GM23338 (cell line): ENCODE results near the gene GRXCR2. TPM values are rescaled to one million over a fixed set of nuclear protein-coding genes. Genes with fewer than 3 reads are reported as not detected.
A peak's percentile ranks its signal among the peaks of the same experiment; 100 is the strongest.

ENCODE experiments used
- ATAC-seq: fragments of 200-7000 bp; cut with Tn5 transposase; 3 replicates; pipeline ENCODE4 v1.9.1; 2020
- DNase-seq: peaks from one replicate; pipeline ENCODE4 v3.0.0-alpha.2; 2015; ENCODE audit warnings: low spot score
- H2AFZ ChIP-seq: fragments of 200-600 bp; sonication (generic); 2 replicates; pipeline ENCODE4 v1.8.0; 2016; ENCODE audit warnings: antibody characterized with exemption, mild to moderate bottlenecking, moderate library complexity
- H3F3A ChIP-seq: fragments of 200-600 bp; sonication (generic); replicated peaks from 2 replicates; pipeline ENCODE4 v1.8.0; 2017; ENCODE audit warnings: antibody characterized with exemption, mixed run types, low read depth
- H3K27ac ChIP-seq: fragments of 200-600 bp; sonication (generic); 2 replicates; pipeline ENCODE4 v1.6.1; 2016; ENCODE audit warnings: low read depth
- H3K27me3 ChIP-seq: fragments of 200-600 bp; sonication (generic); 2 replicates; pipeline ENCODE4 v1.8.0; 2016; ENCODE audit warnings: mild to moderate bottlenecking, mixed run types, moderate library complexity; ENCODE audit not compliant: insufficient read depth
- H3K36me3 ChIP-seq: fragments of 200-600 bp; sonication (generic); 2 replicates; pipeline ENCODE4 v1.8.0; 2016; ENCODE audit warnings: mild to moderate bottlenecking; ENCODE audit not compliant: insufficient read depth
- H3K4me1 ChIP-seq: fragments of 200-600 bp; sonication (generic); 2 replicates; pipeline ENCODE4 v1.8.0; 2016; ENCODE audit warnings: mild to moderate bottlenecking, moderate library complexity; ENCODE audit not compliant: insufficient read depth
- H3K4me2 ChIP-seq: fragments of 200-600 bp; sonication (generic); 2 replicates; pipeline ENCODE4 v1.7.1; 2017; ENCODE audit warnings: mixed run types
- H3K4me3 ChIP-seq: fragments of 200-600 bp; sonication (generic); 2 replicates; pipeline ENCODE4 v1.6.1; 2016; ENCODE audit warnings: mixed run types
- H3K79me2 ChIP-seq: fragments of 200-600 bp; sonication (generic); replicated peaks from 2 replicates; pipeline ENCODE4 v1.8.0; 2017; ENCODE audit warnings: mild to moderate bottlenecking; ENCODE audit not compliant: insufficient read depth
- H3K9me2 ChIP-seq: fragments of 200-600 bp; sonication (generic); 2 replicates; pipeline ENCODE4 v1.8.0; 2017; ENCODE audit not compliant: insufficient read depth
- H4K20me1 ChIP-seq: fragments of 200-600 bp; sonication (generic); replicated peaks from 2 replicates; pipeline ENCODE4 v1.8.0; 2017; ENCODE audit warnings: mild to moderate bottlenecking; ENCODE audit not compliant: insufficient read depth
- H3K27ac Mint-ChIP-seq: 2 replicates; pipeline ENCODE4 v1.8.0; 2020; ENCODE audit warnings: inconsistent platforms, mild to moderate bottlenecking, moderate library complexity, mixed read lengths
- H3K27me3 Mint-ChIP-seq: 3 replicates; pipeline ENCODE4 v1.8.0; 2022; ENCODE audit warnings: low read depth, mild to moderate bottlenecking, moderate library complexity, mixed read lengths, inconsistent platforms; ENCODE audit not compliant: insufficient read depth, poor library complexity
- H3K36me3 Mint-ChIP-seq: 3 replicates; pipeline ENCODE4 v1.8.0; 2021; ENCODE audit warnings: low read depth, mild to moderate bottlenecking, inconsistent platforms, moderate library complexity, mixed read lengths
- H3K4me1 Mint-ChIP-seq: 3 replicates; pipeline ENCODE4 v1.8.0; 2020; ENCODE audit warnings: mild to moderate bottlenecking, inconsistent platforms, mixed read lengths
- H3K4me3 Mint-ChIP-seq: 3 replicates; pipeline ENCODE4 v1.8.0; 2021; ENCODE audit warnings: moderate library complexity, mild to moderate bottlenecking, inconsistent platforms, mixed read lengths
- H3K9me3 Mint-ChIP-seq: 3 replicates; pipeline ENCODE4 v1.8.0; 2020; ENCODE audit warnings: moderate library complexity, mild to moderate bottlenecking, inconsistent platforms, mixed read lengths
- CREB1 ChIP-seq: fragments of 250-450 bp; sonication (Bioruptor Pico); IDR thresholded peaks from 2 replicates; pipeline ENCODE4 v1.5.0; 2020; ENCODE audit warnings: low read depth, mild to moderate bottlenecking, moderate library complexity
- CTCF ChIP-seq, 2 experiments: fragments of 200-600 bp in 1 of 2; sonication (generic) in 1 of 2; conservative IDR thresholded peaks; 2 replicates each; pipeline versions ENCODE4 v1.5.1 to v1.6.1; 2016 to 2017; ENCODE audit warnings: antibody characterized with exemption in 2 of 2, low read depth in 2 of 2, mild to moderate bottlenecking in 2 of 2, moderate library complexity in 1 of 2
- ETS1 ChIP-seq: IDR thresholded peaks from 2 replicates; pipeline ENCODE4 v1.6.1; 2016; ENCODE audit warnings: antibody characterized with exemption
- EZH2 ChIP-seq: fragments of 200-600 bp; sonication (generic); IDR thresholded peaks from one replicate; pipeline ENCODE4 v1.8.0; 2017; ENCODE audit warnings: antibody characterized with exemption, mild to moderate bottlenecking, low read depth; ENCODE audit not compliant: unreplicated experiment
- EZH2phosphoT487 ChIP-seq: fragments of 200-600 bp; sonication (generic); IDR thresholded peaks from one replicate; pipeline ENCODE4 v1.8.1; 2018; ENCODE audit warnings: antibody characterized with exemption; ENCODE audit not compliant: unreplicated experiment
- JUNB ChIP-seq: IDR thresholded peaks from one replicate; pipeline ENCODE4 v1.6.1; 2016; ENCODE audit warnings: antibody characterized with exemption; ENCODE audit not compliant: unreplicated experiment
- NANOG ChIP-seq: IDR thresholded peaks from 2 replicates; pipeline ENCODE4 v1.6.1; 2016; ENCODE audit warnings: antibody characterized with exemption, borderline replicate concordance
- POLR2AphosphoS5 ChIP-seq: IDR thresholded peaks from 2 replicates; pipeline ENCODE4 v1.6.1; 2016; ENCODE audit warnings: antibody characterized with exemption, low read depth
- REST ChIP-seq: IDR thresholded peaks from one replicate; pipeline ENCODE4 v1.6.1; 2018; ENCODE audit warnings: antibody characterized with exemption; ENCODE audit not compliant: unreplicated experiment
- STAT1 ChIP-seq: IDR thresholded peaks from one replicate; pipeline ENCODE4 v1.6.1; 2016; ENCODE audit warnings: antibody characterized with exemption; ENCODE audit not compliant: unreplicated experiment
- ZNF114 ChIP-seq: fragments of 250-450 bp; sonication (Bioruptor Pico); IDR thresholded peaks from 2 replicates; pipeline ENCODE4 v1.5.0; 2020; ENCODE audit warnings: mild to moderate bottlenecking, moderate library complexity
- ZNF331 ChIP-seq: fragments of 250-450 bp; sonication (Bioruptor Pico); IDR thresholded peaks from 2 replicates; pipeline ENCODE4 v1.5.0; 2020; ENCODE audit warnings: low read depth, mild to moderate bottlenecking, moderate library complexity
- ZNF462 ChIP-seq: fragments of 250-450 bp; sonication (Bioruptor Pico); IDR thresholded peaks from 2 replicates; pipeline ENCODE4 v1.5.0; 2020; ENCODE audit warnings: mild to moderate bottlenecking, moderate library complexity
- polyA plus RNA-seq: library from polyadenylated mRNA; unstranded; fragments of >200 nt; fragmentation: Nextera tagmentation; extraction: Ambion mirVana; gene quantifications from 2 replicates; pipeline ENCODE4 v1.2.1, GENCODE V29; 2016
- total RNA-seq: library from RNA; depleted of rRNA; stranded (reverse); fragments of >200 nt; shearing (Covaris generic); gene quantifications from 2 replicates; pipeline ENCODE4 v1.2.3, GENCODE V29; 2014

Gene GRXCR2
- total and polyA plus RNA-seq, 2 experiments from 2014 or later, result not detected

DNA sequence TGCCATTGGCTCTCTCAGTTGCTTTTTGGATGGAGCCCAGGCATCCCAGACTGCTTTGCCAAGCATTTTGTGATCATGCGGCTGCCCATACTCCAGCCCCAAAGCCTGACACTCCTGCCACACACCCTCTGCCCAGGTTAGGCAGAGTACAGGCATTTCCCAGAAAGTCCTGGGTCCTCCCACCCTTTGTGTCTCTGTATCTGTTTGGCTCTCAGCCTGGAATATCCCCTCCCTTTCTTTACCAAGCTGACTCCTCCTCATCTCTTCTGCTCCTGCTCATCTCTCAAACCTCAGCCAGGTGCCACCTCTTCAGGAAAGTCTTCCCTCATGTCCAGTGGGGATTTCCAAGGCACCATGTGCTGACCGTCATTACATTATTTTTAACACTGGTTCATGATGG lies 49.2 kb upstream of the GRXCR2 start:
- no peak overlapping the region for H3K4me2 ChIP-seq
- no peak for ATAC-seq

More for the DNA sequence above, 49.2 kb upstream of the GRXCR2 start:
- no peak for DNase-seq
- Histone ChIP-seq H3K36me3 (no peaks in the 10 kb centered on the region), H3K4me3 (no peak overlapping the region), H3K27me3 (no peaks in the 10 kb centered on the region), H3F3A (no peaks in the 10 kb centered on the region), H3K4me1 (peaks cover 13% of the 10 kb centered on the region), H2AFZ (peak overlapping the region; percentile 8; the same call in 1 of the 2 replicates), H3K79me2 (no peaks in the 10 kb centered on the region), H3K9me2 (peaks cover 10% of the 10 kb centered on the region; the same call in 1 of the 2 replicates), H3K27ac (no peak overlapping the region), H4K20me1 (no peaks in the 10 kb centered on the region)
- TF ChIP-seq REST, result no peak
- no peak for TF ChIP-seq CTCF (conservative IDR thresholded peaks at IDR 0.05; ENCODE audit: low read depth in 2 of 2)
- TF ChIP-seq ZNF331, result no peak
- no peak for TF ChIP-seq ETS1
- TF ChIP-seq CREB1 (CRISPR knock-in tag), result no peak
- TF ChIP-seq POLR2AphosphoS5, result no peak
- TF ChIP-seq EZH2, result no peak
- no peak for TF ChIP-seq EZH2phosphoT487
- no peak for TF ChIP-seq ZNF462 (CRISPR knock-in tag)
- TF ChIP-seq JUNB, result no peak
- TF ChIP-seq NANOG, result no peak
- no peak for TF ChIP-seq STAT1
- TF ChIP-seq ZNF114 (CRISPR knock-in tag), result no peak
- peaks cover 4% of the 10 kb centered on the region for H3K27me3 Mint-ChIP-seq
- no peaks in the 10 kb centered on the region for H3K9me3 Mint-ChIP-seq
- peaks cover 22% of the 10 kb centered on the region for H3K4me1 Mint-ChIP-seq
- no peak overlapping the region for H3K27ac Mint-ChIP-seq
- H3K4me3 Mint-ChIP-seq, result no peak overlapping the region
- no peaks in the 10 kb centered on the region for H3K36me3 Mint-ChIP-seq
